NCI-H2029 (cell line): ENCODE measurements around the gene PREB.

Experiments used
- DNase-seq: peaks from one replicate; lab custom pipeline; 2025; lab: John Stamatoyannopoulos, UW

The PREB gene

DNA sequence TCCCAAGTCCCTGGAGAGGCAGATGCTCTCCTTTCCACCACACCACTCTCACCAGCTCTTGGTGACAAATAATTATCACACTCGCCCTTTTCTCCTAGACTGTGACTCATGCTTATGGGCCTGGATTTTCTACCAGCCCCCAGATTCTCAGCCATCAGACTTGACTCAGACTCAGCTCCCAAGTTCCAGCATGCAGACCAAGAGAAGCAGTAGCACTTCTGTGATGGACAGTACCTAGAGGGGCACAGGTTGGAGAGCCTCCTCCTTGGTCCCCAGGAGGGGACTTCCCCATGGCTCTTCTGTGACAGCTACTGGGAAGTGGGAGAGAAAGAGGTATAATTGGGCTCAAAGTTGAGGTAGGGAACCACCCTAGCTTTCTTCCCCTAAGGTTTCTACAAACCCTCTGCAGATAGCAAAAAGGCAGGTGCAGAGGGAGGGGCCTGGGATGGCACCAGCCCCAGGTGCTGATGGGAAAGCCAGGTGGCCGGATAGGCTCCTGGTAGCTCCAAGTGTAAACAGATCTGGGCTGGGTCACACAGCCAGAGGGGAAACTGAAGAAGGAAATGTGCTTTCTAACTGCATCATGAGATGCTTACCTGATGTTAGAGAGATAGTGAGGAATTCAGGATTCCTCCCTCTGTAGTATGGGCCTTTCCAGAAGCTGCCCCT lies 18.5 kb upstream of the PREB start:
- DNase-seq, result peak; percentile 69

GRCh38 chr2:27152102-27152795 lies 17.8 kb upstream of the PREB start:
- no peak for DNase-seq

DNA sequence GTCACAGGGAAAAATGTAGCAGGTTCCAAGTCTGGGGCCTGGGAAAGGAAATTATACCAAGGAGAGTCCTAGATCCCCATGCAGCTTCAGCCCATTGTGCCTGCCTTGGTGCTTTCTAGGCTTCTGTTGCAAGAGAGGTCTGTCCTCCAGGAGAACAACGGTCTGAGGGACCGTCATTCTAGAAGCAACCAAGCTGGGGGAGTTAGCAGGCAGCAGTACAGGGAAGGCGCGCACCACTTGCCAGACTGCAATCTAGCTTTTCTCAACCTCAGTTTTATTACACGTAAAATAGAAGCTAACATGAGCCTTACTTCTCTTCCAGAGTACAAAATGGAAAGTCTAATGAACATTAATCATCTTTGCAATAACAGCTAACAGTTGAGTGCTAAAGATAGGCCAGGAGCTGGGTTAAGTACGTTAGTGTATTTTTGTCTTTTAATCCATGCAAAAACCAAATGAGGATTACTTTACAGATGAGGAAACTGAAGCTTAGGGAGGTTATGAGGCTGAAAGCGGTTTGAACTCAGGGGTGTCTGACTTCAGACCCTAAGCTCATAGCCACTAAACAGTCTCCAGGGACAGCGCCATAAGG lies 16.3 kb upstream of the PREB start:
- no peak for DNase-seq

DNA sequence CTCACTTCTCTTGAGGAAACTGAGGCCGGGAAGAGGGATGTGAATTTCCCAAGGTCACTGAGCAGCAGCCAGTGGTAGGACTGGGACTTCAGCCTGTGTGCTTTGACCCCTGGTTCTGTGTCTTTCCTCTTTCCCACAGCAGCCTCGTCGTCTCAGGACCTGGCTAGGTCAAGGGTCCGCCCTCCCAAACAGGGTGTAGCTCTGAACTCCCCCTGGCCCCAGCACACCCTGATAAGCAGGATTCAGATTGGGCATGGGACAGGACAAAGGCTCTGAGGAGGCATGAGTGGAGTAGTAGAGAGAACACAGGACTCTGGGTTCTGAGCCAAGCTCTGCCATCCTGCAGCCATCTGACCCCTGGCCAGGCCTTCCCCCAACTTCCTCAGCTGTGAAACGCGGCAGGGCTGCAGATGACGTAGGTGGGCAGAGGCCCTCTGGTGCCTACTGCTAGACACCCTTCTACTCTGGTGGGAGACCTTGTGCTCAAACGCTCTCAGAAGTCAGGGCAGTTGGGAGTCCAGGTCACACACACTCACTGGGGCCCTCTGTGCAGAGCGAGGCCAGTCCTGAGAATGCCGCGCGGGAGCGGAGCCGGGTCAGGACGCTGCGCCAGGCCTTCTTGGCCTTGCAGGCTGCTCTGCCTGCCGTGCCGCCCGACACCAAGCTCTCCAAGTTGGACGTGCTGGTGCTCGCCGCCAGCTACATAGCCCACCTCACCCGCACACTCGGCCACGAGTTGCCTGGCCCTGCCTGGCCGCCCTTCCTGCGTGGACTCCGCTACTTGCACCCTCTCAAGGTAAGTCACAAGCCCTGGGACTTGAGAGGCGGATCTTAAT lies 15.4 kb upstream of the PREB start:
- DNase-seq, result no peak

GRCh38 chr2:27148801-27149439 lies 14.5 kb upstream of the PREB start, which contains the start of gene TCF23:
Gene TCF23 (plus strand): TSS chr2:27149004. CDS start chr2:27149134, 130 bp downstream.
- no peak for DNase-seq

DNA sequence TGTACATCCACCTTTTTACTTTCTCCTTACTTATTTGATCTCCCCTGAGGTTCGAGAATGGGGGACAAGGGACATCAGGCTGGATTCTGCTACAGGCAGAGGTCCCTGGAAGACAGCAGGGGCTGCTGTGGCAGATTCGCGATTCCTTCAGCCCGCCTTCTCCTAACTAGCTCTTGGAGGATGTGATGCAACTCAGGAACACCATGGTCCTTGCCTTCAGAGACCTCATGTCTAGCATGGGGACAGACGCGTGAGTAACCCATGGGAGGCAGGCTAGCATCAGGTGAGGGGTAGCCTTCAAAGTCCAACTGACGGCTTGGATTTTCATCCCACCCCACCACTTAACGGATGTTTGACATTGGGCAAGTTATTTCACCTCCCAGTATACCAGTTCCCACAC lies 13.5 kb upstream of the PREB start:
- DNase-seq, result no peak

- no peak for DNase-seq
Measured at GRCh38 chr2:27145682-27146081, 11.2 kb upstream of the PREB start.

DNA sequence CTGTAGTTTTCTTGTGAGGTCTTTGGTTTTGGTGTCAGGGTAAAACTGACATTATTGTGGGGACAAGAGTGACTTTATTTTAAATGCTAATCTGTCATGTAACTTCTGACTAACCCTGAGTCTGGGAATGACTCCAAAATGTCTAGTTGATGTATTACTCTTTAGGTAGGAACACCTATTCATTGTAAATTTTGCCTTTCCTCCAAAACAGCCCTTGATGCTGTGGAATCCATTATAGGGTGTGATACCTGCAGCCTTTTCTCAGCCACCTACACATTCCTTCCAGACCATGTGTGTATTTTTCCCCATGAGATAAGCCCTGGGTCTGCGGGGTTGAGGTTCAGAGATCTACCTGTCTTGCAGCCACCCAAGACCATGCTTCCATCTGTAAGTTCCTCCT lies 8.8 kb upstream of the PREB start:
- no peak for DNase-seq

GRCh38 chr2:27139310-27139709 lies 4.9 kb upstream of the PREB start, which contains the start of gene PRR30:
Gene PRR30 (minus strand): TSS chr2:27139410. CDS start chr2:27138329, 1,081 bp downstream.
- no peak for DNase-seq

- DNase-seq, result no peak
Measured at GRCh38 chr2:27138111-27138510, 3.7 kb upstream of the PREB start.

DNA sequence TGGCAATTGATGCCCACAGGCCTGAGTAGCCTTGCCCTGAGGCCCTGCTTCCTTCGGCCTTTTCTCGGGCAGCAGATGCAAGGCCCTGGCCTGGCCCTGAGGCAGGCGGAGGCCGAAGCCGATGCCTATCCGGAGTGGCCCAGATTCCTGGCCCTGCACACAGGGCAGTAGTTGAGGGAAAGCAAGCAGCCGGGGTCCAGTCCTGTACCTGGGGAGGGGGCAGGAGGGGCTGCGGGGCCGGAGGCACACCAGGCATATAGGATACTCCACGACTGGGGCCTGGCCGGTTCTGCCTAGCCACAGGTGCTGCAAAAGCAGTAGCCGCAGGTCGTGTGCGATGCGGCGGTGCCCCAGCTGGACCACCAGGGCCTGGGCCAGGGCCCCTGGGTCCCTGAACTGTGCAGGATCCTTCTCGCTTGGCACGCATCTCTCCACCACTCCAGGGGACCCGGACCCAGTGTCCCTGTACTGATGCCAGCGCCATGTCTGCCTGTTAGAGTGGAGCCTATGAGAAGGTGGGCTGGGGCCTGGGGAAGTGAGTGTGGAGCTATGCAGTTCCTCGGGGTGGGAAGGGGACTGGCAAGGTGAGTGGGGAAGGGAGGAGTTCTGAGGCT lies 3.0 kb upstream of the PREB start:
- no peak for DNase-seq

GRCh38 chr2:27136751-27137150 lies 2.3 kb upstream of the PREB start:
- DNase-seq, result no peak

GRCh38 chr2:27135478-27135955 lies 1.1 kb upstream of the PREB start:
- no peak for DNase-seq

DNA sequence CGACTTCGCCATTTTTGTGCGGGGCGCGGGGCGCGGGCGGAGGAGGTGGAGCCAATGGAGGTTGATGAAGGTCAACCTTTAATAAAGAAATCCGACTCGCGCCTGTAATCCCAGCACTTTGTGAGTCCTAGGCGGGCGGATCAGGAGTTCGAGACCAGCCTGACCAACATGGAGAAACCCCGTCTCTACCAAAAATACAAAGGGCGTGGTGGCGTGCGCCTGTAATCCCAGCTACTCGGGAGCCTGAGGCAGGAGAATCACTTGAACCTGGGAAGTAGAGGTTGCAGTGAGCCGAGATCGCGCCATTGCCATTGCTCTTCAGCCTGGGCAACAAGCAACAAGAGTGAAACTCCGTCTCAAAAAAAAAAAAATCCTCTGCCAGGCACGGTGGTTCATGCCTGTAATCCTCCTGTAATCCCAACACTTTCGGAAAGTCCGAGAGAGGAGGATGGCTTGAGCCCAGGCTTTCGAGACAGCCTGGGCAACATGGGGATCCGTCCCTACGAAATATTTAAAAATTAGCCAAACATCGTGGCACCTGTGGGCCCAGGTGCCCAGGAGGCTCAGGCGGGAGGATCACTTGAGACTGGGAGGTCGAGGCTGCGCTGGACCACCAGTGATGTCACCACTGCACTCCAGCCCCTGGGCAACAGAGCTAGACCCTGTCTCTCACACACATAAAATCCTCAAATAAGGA lies 493 bp upstream of the PREB start:
- no peak for DNase-seq

DNA sequence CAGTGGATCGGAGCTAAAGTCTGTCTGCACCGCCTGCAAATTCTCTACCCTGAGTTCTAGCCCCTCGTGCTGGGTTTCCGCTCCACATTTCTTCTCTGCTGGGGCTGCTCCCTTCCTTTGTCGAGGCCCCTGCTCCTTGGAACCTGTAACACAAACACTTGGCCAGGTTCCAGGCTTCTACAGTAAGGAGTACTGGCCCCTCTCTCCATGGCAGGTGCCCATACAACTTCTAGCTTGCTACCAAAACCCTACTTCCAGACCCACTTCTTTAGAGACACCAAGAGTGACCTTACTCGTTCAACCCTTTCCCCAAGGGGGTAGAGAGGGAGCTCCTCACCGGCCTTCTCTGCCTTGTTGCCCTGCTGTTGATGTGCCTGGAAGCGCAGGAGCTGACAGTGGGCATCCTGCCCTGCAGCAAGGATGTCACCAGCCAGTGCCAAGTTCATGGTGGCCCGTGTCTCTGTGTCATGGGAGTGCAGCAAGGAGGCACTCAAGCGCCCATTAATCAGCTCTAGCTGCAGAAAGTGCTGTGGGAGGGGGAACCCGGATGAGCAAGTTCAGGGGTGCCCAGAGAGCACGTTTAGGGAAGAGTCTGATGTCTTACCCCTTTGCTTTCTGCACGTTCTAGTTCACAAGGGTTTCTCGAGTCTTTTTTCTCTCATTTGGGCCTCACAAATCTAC lies 1.1 kb downstream of the PREB start:
- no peak for DNase-seq

- no peak for DNase-seq
Measured at GRCh38 chr2:27131429-27131828, 3.0 kb downstream of the PREB start.

- DNase-seq, result no peak
Measured at GRCh38 chr2:27130396-27130795, 4.0 kb downstream of the PREB start.

DNA sequence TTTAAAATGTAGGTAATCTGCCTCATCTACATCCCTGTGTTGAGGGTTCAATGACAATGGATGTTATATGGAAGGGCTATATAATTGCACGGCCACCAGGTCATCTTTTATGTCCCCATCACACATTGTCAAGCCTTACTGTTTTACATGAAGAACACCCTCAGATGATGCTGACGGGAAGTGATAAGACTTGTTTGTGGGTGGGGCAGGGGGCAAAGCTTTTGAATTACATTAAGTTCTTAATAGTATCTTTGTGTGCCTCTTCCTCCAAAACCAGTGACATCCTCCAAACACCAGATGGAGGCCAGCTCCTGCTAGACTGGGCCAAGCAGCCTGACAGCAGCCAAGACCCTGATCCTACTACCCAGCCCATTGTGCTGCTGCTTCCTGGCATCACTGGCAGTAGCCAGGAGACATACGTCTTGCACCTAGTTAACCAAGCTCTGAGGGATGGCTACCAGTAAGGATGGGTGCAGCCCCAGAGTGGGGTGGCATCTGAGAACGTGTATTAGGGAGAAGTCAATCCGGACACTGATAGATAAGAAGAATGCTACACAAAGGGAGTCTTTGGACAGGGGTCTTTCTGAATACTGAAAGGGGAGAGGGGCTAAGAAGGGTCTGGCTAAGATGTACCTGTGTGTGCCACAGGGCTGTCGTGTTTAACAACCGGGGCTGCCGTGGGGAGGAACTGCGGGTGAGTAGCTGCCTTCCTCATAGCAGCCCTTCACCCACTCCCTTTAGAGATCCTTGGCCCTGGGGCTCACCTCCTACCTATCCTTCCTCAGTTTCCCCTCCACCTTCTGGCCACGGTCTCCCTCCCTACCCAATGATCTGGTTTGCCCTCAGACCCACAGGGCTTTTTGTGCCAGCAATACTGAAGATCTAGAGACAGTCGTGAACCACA lies 5.5 kb downstream of the PREB start:
- no peak for DNase-seq
